ENCODE measurements around the gene IMMP2L. TPM values are rescaled to one million over a fixed set of nuclear protein-coding genes. Genes with fewer than 3 reads are reported as not detected.

The IMMP2L gene
- total and polyA plus RNA-seq, 2 experiments from 2014 or later = 10.1 to 10.4 TPM

- H2AFZ ChIP-seq = no peak overlapping the region
- no peak overlapping the region for H3K4me3 ChIP-seq
- H4K20me1 ChIP-seq (ENCODE audit: insufficient read depth) = no peaks in the 10 kb centered on the region
- H3K9me2 ChIP-seq (ENCODE audit: insufficient read depth) = no peaks in the 10 kb centered on the region
- 25 to 28% methylated on average over 1 of the region's 1 CpG for WGBS, 2 experiments (ENCODE audit: low coverage in 1 of 2, low lambda C conversion rate in 2 of 2, missing lambda C conversion rate in 2 of 2)
- no peak overlapping the region for H3K27ac ChIP-seq
- no peak for TF ChIP-seq EZH2phosphoT487 (IDR thresholded peaks at IDR 0.05; ENCODE audit: insufficient read depth, low read depth)
- no peak for TF ChIP-seq EZH2 (IDR thresholded peaks at IDR 0.05; ENCODE audit: insufficient read depth, poor library complexity, severe bottlenecking)
- no peaks in the 10 kb centered on the region for H3K27me3 ChIP-seq (replicated peaks; ENCODE audit: insufficient read depth)
- H3K4me2 ChIP-seq (ENCODE audit: unreplicated experiment) = no peak overlapping the region
- H3K36me3 ChIP-seq (ENCODE audit: low read depth) = no peaks in the 10 kb centered on the region
- no peaks in the 10 kb centered on the region for H3F3A ChIP-seq (ENCODE audit: insufficient read depth)
- H3K4me1 ChIP-seq (ENCODE audit: insufficient read depth) = no peaks in the 10 kb centered on the region
- in situ Hi-C loops (cut with MboI) = no loop called here
- no peaks in the 10 kb centered on the region for H3K79me2 ChIP-seq (ENCODE audit: insufficient read depth)
- no peak for DNase-seq
- no peaks in the 10 kb centered on the region for H3K9me3 ChIP-seq (ENCODE audit: low read depth)
- no peak overlapping the region for H3K9ac ChIP-seq
These were observed 829.1 kb downstream of the IMMP2L start for GRCh38 chr7:110733221-110733620.

- Histone ChIP-seq H3K9ac (no peak overlapping the region), H4K20me1 (ENCODE audit: insufficient read depth) (no peaks in the 10 kb centered on the region)
These were observed 837.5 kb downstream of the IMMP2L start for GRCh38 chr7:110724811-110725210.

GRCh38 chr7:110721395-110721794, 840.9 kb downstream of the IMMP2L start:
- no peaks in the 10 kb centered on the region for H3K4me1 ChIP-seq (ENCODE audit: insufficient read depth)
- H3K4me3 ChIP-seq = no peak overlapping the region
- 71 to 73% methylated on average over 2 of the region's 2 CpGs for WGBS, 2 experiments (ENCODE audit: low coverage in 1 of 2, low lambda C conversion rate in 2 of 2, missing lambda C conversion rate in 2 of 2)
- H3K9ac ChIP-seq = no peak overlapping the region
- no peaks in the 10 kb centered on the region for H3K79me2 ChIP-seq (ENCODE audit: insufficient read depth)
- no peak overlapping the region for H2AFZ ChIP-seq
- no peaks in the 10 kb centered on the region for H3F3A ChIP-seq (ENCODE audit: insufficient read depth)
- no peaks in the 10 kb centered on the region for H3K27me3 ChIP-seq (replicated peaks; ENCODE audit: insufficient read depth)
- in situ Hi-C loops (cut with MboI) = no loop called here
- H3K36me3 ChIP-seq (ENCODE audit: low read depth) = no peaks in the 10 kb centered on the region
- no peak for DNase-seq
- H3K9me2 ChIP-seq (ENCODE audit: insufficient read depth) = 0 out of 2 replicates have a peak, but pooled peaks cover 3% of the 10 kb centered on the region
- H3K27ac ChIP-seq = no peak overlapping the region
- no peaks in the 10 kb centered on the region for H3K9me3 ChIP-seq (ENCODE audit: low read depth)
- H4K20me1 ChIP-seq (ENCODE audit: insufficient read depth) = no peaks in the 10 kb centered on the region
- no peak overlapping the region for H3K4me2 ChIP-seq (ENCODE audit: unreplicated experiment)
- TF ChIP-seq EZH2 (IDR thresholded peaks at IDR 0.05; ENCODE audit: insufficient read depth, poor library complexity, severe bottlenecking) (no peak), EZH2phosphoT487 (IDR thresholded peaks at IDR 0.05; ENCODE audit: insufficient read depth, low read depth) (no peak)

More at GRCh38 chr7:110724811-110725210, 837.5 kb downstream of the IMMP2L start:
- Histone ChIP-seq H3K4me3 (no peak overlapping the region), H3K79me2 (ENCODE audit: insufficient read depth) (no peaks in the 10 kb centered on the region), H3K4me1 (ENCODE audit: insufficient read depth) (no peaks in the 10 kb centered on the region), H3K9me2 (ENCODE audit: insufficient read depth) (0 out of 2 replicates have a peak, but pooled peaks cover 3% of the 10 kb centered on the region), H3K9me3 (ENCODE audit: low read depth) (no peaks in the 10 kb centered on the region), H3K27me3 (replicated peaks; ENCODE audit: insufficient read depth) (no peaks in the 10 kb centered on the region), H2AFZ (no peak overlapping the region), H3K27ac (no peak overlapping the region), H3K36me3 (ENCODE audit: low read depth) (no peaks in the 10 kb centered on the region), H3F3A (ENCODE audit: insufficient read depth) (no peaks in the 10 kb centered on the region), H3K4me2 (ENCODE audit: unreplicated experiment) (no peak overlapping the region)
- WGBS, 2 experiments (ENCODE audit: low coverage in 1 of 2, low lambda C conversion rate in 2 of 2, missing lambda C conversion rate in 2 of 2) = 61 to 69% methylated on average over 6 of the region's 6 CpGs
- no peak for TF ChIP-seq EZH2phosphoT487 (IDR thresholded peaks at IDR 0.05; ENCODE audit: insufficient read depth, low read depth)
- no peak for TF ChIP-seq EZH2 (IDR thresholded peaks at IDR 0.05; ENCODE audit: insufficient read depth, poor library complexity, severe bottlenecking)
- in situ Hi-C loops (cut with MboI) = no loop called here
- DNase-seq = no peak

DNA sequence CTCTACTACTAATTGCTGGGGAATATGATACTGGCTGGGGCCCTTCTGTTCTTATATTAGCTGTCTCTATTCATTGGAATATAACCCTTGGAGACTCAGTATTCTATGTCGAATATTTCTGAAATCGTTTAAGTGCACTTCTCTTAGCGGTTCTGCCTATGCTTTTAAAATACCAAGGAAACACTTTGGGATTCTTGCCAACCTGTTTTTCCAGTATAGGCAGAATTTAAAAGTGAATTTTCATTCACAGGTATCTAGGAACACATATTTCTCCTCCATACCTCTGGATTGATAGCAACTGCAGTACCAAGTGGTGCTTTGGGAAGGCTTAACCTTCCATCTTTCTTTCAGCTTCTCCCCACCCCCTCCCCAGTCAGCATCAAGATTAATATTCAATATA, 841.7 kb downstream of the IMMP2L start:
- no peak for TF ChIP-seq EZH2phosphoT487 (IDR thresholded peaks at IDR 0.05; ENCODE audit: insufficient read depth, low read depth)
- TF ChIP-seq EZH2 (IDR thresholded peaks at IDR 0.05; ENCODE audit: insufficient read depth, poor library complexity, severe bottlenecking) = no peak
- no peaks in the 10 kb centered on the region for H3K4me1 ChIP-seq (ENCODE audit: insufficient read depth)
- H2AFZ ChIP-seq = no peak overlapping the region
- in situ Hi-C loops (cut with MboI) = no loop called here
- H3K9me2 ChIP-seq (ENCODE audit: insufficient read depth) = 0 out of 2 replicates have a peak, but pooled peaks cover 3% of the 10 kb centered on the region
- no peak overlapping the region for H3K27ac ChIP-seq
- no peak overlapping the region for H3K4me2 ChIP-seq (ENCODE audit: unreplicated experiment)
- no peak overlapping the region for H3K9ac ChIP-seq
- H3K36me3 ChIP-seq (ENCODE audit: low read depth) = no peaks in the 10 kb centered on the region
- no peak overlapping the region for H3K4me3 ChIP-seq
- DNase-seq = no peak
- H3K27me3 ChIP-seq (replicated peaks; ENCODE audit: insufficient read depth) = no peaks in the 10 kb centered on the region
- no peaks in the 10 kb centered on the region for H3K9me3 ChIP-seq (ENCODE audit: low read depth)
- no peaks in the 10 kb centered on the region for H3K79me2 ChIP-seq (ENCODE audit: insufficient read depth)
- 80 to 91% methylated on average over 3 of the region's 3 CpGs for WGBS, 2 experiments (ENCODE audit: low coverage in 1 of 2, low lambda C conversion rate in 2 of 2, missing lambda C conversion rate in 2 of 2)
- no peaks in the 10 kb centered on the region for H3F3A ChIP-seq (ENCODE audit: insufficient read depth)
- H4K20me1 ChIP-seq (ENCODE audit: insufficient read depth) = no peaks in the 10 kb centered on the region

DNA sequence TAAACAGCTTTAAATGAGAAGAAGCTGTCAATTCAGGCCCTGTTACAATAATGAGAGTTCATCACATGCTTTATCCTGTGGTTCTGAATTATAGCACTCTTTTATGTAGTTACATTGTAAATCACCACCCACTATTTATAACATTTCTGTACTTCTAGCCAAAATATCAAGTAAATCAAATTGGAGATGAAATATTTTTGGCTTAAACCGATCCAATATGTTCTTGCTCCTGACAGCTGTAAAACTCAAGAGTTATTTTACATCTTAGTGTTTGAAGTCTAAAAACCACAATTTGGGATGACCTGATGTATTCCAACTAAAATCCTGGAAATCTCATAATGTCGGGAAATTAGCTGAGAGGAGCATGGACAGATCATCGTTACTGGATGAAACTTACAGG, 842.6 kb downstream of the IMMP2L start:
- Histone ChIP-seq H3F3A (ENCODE audit: insufficient read depth) (no peaks in the 10 kb centered on the region), H3K79me2 (ENCODE audit: insufficient read depth) (no peaks in the 10 kb centered on the region), H3K4me2 (ENCODE audit: unreplicated experiment) (no peak overlapping the region), H4K20me1 (ENCODE audit: insufficient read depth) (no peaks in the 10 kb centered on the region), H3K27me3 (replicated peaks; ENCODE audit: insufficient read depth) (no peaks in the 10 kb centered on the region), H3K36me3 (ENCODE audit: low read depth) (no peaks in the 10 kb centered on the region), H3K4me1 (ENCODE audit: insufficient read depth) (no peaks in the 10 kb centered on the region), H3K9ac (no peak overlapping the region), H3K27ac (no peak overlapping the region), H3K9me2 (ENCODE audit: insufficient read depth) (0 out of 2 replicates have a peak, but pooled peaks cover 3% of the 10 kb centered on the region), H2AFZ (no peak overlapping the region), H3K4me3 (no peak overlapping the region), H3K9me3 (ENCODE audit: low read depth) (no peaks in the 10 kb centered on the region)
- 1% methylated on average over 3 of the region's 3 CpGs for WGBS, 2 experiments (ENCODE audit: low coverage in 1 of 2, low lambda C conversion rate in 2 of 2, missing lambda C conversion rate in 2 of 2)
- DNase-seq = no peak
- TF ChIP-seq EZH2phosphoT487 (IDR thresholded peaks at IDR 0.05; ENCODE audit: insufficient read depth, low read depth) = no peak
- in situ Hi-C loops (cut with MboI) = no loop called here

Measured in GM23248 (cell line).